Duodenal mucosa (tissue), 2 donors: Measurements from ENCODE around the gene PRKCH.

Experiments used
- H3K27ac ChIP-seq: one replicate; pipeline ENCODE4 v1.7.0; 2013; ENCODE audit warnings: low read depth, low read length
- H3K27me3 ChIP-seq, 2 donors: one replicate each; pipeline ENCODE4 v1.7.0; 2013; ENCODE audit warnings: low read length in 2 of 2, control low read depth in 1 of 2; ENCODE audit not compliant: insufficient read depth in 2 of 2, control insufficient read depth in 1 of 2
- H3K36me3 ChIP-seq, 2 donors: one replicate each; pipeline ENCODE4 v1.7.0; 2013; ENCODE audit warnings: low read length in 2 of 2, control low read depth in 1 of 2; ENCODE audit not compliant: insufficient read depth in 2 of 2, control insufficient read depth in 1 of 2
- H3K4me1 ChIP-seq, 2 donors: one replicate each; pipeline ENCODE4 v1.7.0; 2013; ENCODE audit warnings: low read length in 2 of 2, control low read depth in 1 of 2; ENCODE audit not compliant: insufficient read depth in 2 of 2, control insufficient read depth in 1 of 2
- H3K4me3 ChIP-seq, 2 donors: one replicate each; pipeline ENCODE4 v1.7.0; 2013; ENCODE audit warnings: low read length in 2 of 2, low read depth in 1 of 2
- H3K9ac ChIP-seq, 2 donors: one replicate each; pipeline ENCODE4 v1.7.0; 2013; ENCODE audit warnings: low read length in 2 of 2, low read depth in 1 of 2
- H3K9me3 ChIP-seq, 2 donors: one replicate each; pipeline ENCODE4 v1.7.0; 2013; ENCODE audit warnings: low read length in 2 of 2, control low read depth in 1 of 2; ENCODE audit not compliant: control insufficient read depth in 1 of 2

PRKCH gene

GRCh38 chr14:61481701-61482100 lies 160.3 kb downstream of the PRKCH start:
- peaks cover 26 to 44% of the 10 kb centered on the region in 2 donors for H3K4me1 ChIP-seq
- H3K9me3 ChIP-seq, result no peaks in the 10 kb centered on the region
- no peak overlapping the region for H3K9ac ChIP-seq
- H3K36me3 ChIP-seq, result no peaks in the 10 kb centered on the region
- no peaks in the 10 kb centered on the region for H3K27me3 ChIP-seq
- no peak overlapping the region for H3K27ac ChIP-seq
- H3K4me3 ChIP-seq, result no peak overlapping the region

DNA sequence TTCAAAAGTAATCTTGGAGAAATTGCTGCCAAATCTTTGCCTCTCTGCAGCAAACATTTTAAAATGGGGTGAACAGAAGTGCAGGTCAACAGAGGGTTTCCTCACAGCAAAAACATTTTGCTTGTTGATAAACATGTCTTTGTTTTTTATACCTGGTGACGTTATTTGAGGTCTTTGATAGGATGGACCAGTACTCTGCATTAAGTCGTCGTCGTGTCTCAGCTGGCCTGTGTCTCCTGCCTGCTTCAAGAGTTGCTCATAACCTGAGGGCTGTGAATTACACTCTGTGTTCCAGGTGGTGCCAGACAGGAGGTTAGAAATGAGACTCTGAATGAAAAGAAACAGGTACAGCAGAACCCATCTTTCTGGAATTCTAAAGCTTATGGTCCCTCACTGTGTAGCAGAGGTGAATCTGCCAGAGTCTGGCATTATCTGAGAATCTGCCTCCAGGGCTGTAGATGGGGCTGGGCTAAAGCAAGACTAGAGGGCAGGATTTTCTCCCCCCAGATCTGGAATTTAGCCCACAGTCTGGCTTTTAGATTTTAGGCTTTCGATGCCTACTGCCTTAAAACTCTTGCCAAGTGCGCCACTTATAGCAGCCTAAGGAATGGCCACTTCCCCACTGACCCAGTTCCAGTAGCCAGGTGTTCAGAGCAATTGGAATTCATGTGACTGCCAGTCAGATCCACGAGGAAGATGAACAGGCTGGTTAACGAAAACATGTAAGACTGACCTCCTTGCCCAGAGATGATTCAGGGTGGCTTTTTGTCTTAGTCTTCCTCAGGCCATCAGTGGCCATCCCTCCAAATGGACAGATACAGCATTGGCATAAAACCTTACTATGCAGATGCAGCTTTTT lies 161.2 kb downstream of the PRKCH start:
- no peak overlapping the region for H3K9ac ChIP-seq
- peaks cover 18 to 35% of the 10 kb centered on the region in 2 donors for H3K4me1 ChIP-seq
- H3K36me3 ChIP-seq, result no peaks in the 10 kb centered on the region
- no peaks in the 10 kb centered on the region for H3K27me3 ChIP-seq
- no peak overlapping the region for H3K27ac ChIP-seq
- no peak overlapping the region for H3K4me3 ChIP-seq
- H3K9me3 ChIP-seq, result no peaks in the 10 kb centered on the region

GRCh38 chr14:61483476-61483875 lies 162.1 kb downstream of the PRKCH start:
- H3K9ac ChIP-seq, result no peak overlapping the region
- no peaks in the 10 kb centered on the region for H3K36me3 ChIP-seq
- peaks cover 10 to 30% of the 10 kb centered on the region in 2 donors for H3K4me1 ChIP-seq
- H3K27me3 ChIP-seq, result no peaks in the 10 kb centered on the region
- H3K9me3 ChIP-seq, result no peaks in the 10 kb centered on the region
- H3K4me3 ChIP-seq, result no peak overlapping the region
- no peak overlapping the region for H3K27ac ChIP-seq

DNA sequence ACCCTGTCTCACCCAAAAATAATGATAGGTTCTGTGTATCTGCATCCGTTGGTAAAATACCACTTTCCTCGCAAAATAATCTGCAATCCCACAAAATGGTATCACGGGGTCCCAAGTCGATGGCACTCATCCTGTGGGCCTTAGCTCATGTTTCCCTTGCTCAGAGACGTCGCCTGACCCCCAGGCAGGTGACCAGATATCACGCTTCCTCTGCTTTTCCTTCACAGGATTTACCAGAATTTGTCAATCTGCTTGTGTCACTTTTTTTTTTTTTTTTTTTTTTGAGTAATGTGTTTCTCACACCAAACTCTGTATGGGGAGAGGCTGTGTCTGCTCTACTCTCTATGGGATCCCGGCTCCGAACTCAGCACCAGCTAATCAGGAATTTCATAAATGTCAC lies 162.7 kb downstream of the PRKCH start:
- H3K9me3 ChIP-seq, result no peaks in the 10 kb centered on the region
- peaks cover 4 to 27% of the 10 kb centered on the region in 2 donors for H3K4me1 ChIP-seq
- H3K9ac ChIP-seq, result no peak overlapping the region
- no peak overlapping the region for H3K4me3 ChIP-seq
- H3K27me3 ChIP-seq, result no peaks in the 10 kb centered on the region
- H3K27ac ChIP-seq, result no peak overlapping the region
- no peaks in the 10 kb centered on the region for H3K36me3 ChIP-seq

- Histone ChIP-seq H3K27me3 (no peaks in the 10 kb centered on the region), H3K4me1 (peaks cover 0 to 18% of the 10 kb centered on the region in 2 donors), H3K9me3 (no peaks in the 10 kb centered on the region), H3K36me3 (no peaks in the 10 kb centered on the region), H3K4me3 (no peak overlapping the region), H3K9ac (no peak overlapping the region), H3K27ac (no peak overlapping the region)
Measured at GRCh38 chr14:61484826-61485584, 163.6 kb downstream of the PRKCH start.

GRCh38 chr14:61485661-61486060 lies 164.3 kb downstream of the PRKCH start:
- Histone ChIP-seq H3K9ac (no peak overlapping the region), H3K4me1 (peaks cover 0 to 13% of the 10 kb centered on the region in 2 donors), H3K27ac (no peak overlapping the region), H3K4me3 (no peak overlapping the region), H3K27me3 (no peaks in the 10 kb centered on the region), H3K36me3 (no peaks in the 10 kb centered on the region), H3K9me3 (no peaks in the 10 kb centered on the region)

DNA sequence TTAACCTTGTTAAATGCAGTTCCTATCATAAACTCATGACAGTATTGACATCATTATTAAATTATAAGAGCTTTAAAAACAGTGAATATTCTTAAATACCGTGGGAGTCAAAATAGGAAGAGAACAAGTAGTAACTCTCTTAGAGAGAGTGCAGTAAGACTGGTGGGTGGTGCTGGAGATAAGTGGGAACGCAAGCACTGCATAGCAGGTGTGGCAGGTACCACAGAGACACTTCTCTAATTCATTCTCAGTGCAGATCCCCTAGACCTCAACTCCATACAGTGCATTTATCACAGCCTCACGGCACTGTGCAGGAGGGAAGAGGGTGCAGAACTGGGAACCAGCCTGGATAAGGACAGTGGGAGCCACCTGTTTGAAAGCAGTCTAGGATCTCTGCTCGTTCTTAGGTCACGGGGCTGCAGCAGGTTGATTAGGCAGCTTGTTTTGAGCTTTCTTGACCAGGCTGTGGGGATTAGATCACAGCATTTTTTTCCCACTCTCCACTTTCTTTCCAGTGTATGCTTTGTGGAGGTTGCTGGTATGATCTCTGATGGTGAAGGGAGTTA lies 165.6 kb downstream of the PRKCH start:
- Histone ChIP-seq H3K9me3 (no peaks in the 10 kb centered on the region), H3K9ac (no peak overlapping the region), H3K4me3 (no peak overlapping the region), H3K4me1 (peaks cover 0 to 21% of the 10 kb centered on the region in 2 donors), H3K36me3 (no peaks in the 10 kb centered on the region), H3K27me3 (no peaks in the 10 kb centered on the region), H3K27ac (no peak overlapping the region)

GRCh38 chr14:61488417-61489401 lies 167.3 kb downstream of the PRKCH start:
- no peaks in the 10 kb centered on the region for H3K36me3 ChIP-seq
- H3K4me1 ChIP-seq, result peaks cover 4 to 35% of the 10 kb centered on the region in 2 donors
- no peaks in the 10 kb centered on the region for H3K9me3 ChIP-seq
- H3K4me3 ChIP-seq, result no peak overlapping the region
- no peak overlapping the region for H3K9ac ChIP-seq
- H3K27me3 ChIP-seq, result no peaks in the 10 kb centered on the region
- H3K27ac ChIP-seq, result no peak overlapping the region

DNA sequence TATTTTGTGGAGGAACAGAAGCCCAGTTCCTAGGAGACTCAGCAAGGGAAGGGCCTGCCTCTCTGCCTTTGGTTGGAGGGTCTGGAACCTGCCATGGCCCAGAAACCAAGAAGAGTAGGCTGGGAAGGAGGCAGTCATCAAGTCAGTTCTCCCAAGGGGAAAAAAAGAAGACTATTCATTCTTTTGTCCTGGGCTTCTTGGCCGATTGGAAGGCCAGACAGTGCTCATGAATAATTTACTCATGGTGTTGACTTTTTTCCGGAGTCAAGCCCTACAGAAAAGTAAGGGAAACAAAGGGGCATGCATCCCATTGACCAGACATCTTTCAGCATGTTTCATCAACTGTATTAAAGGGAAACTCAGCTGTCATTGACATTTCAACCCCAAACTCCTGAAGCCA lies 168.1 kb downstream of the PRKCH start:
- no peak overlapping the region for H3K4me3 ChIP-seq
- H3K36me3 ChIP-seq, result no peaks in the 10 kb centered on the region
- H3K27me3 ChIP-seq, result no peaks in the 10 kb centered on the region
- no peaks in the 10 kb centered on the region for H3K9me3 ChIP-seq
- H3K4me1 ChIP-seq, result peaks cover 4 to 35% of the 10 kb centered on the region in 2 donors
- no peak overlapping the region for H3K9ac ChIP-seq
- no peak overlapping the region for H3K27ac ChIP-seq
